GM23248 (cell line): Measurements from ENCODE around the gene MAGI3. TPM values are rescaled to one million over a fixed set of nuclear protein-coding genes. Genes with fewer than 3 reads are reported as not detected.

Experiments
- DNase-seq: peaks from one replicate; pipeline ENCODE4 v3.0.0-alpha.2; 2015
- H2AFZ ChIP-seq: fragments of 200-600 bp; sonication (generic); 2 replicates; pipeline ENCODE4 v1.6.1; 2016; ENCODE audit warnings: antibody characterized with exemption
- H3F3A ChIP-seq: fragments of 200-600 bp; sonication (generic); 2 replicates; pipeline ENCODE4 v1.6.1; 2016; ENCODE audit warnings: mild to moderate bottlenecking, antibody characterized with exemption, mixed run types; ENCODE audit not compliant: insufficient read depth
- H3K27ac ChIP-seq: fragments of 200-600 bp; sonication (generic); 2 replicates; pipeline ENCODE4 v1.5.1; 2016; ENCODE audit warnings: mild to moderate bottlenecking
- H3K27me3 ChIP-seq: fragments of 200-600 bp; sonication (generic); replicated peaks from 2 replicates; pipeline ENCODE4 v1.6.1; 2016; ENCODE audit warnings: mild to moderate bottlenecking; ENCODE audit not compliant: insufficient read depth
- H3K36me3 ChIP-seq: fragments of 200-600 bp; sonication (generic); 2 replicates; pipeline ENCODE4 v1.6.1; 2016; ENCODE audit warnings: low read depth, mild to moderate bottlenecking
- H3K4me1 ChIP-seq: fragments of 200-600 bp; sonication (generic); 2 replicates; pipeline ENCODE4 v1.6.1; 2016; ENCODE audit warnings: mild to moderate bottlenecking; ENCODE audit not compliant: insufficient read depth
- H3K4me2 ChIP-seq: fragments of 200-600 bp; sonication (generic); one replicate; pipeline ENCODE4 v1.6.1; 2016; ENCODE audit warnings: mild to moderate bottlenecking; ENCODE audit not compliant: unreplicated experiment
- H3K4me3 ChIP-seq: fragments of 200-600 bp; sonication (generic); 2 replicates; pipeline ENCODE4 v1.5.1; 2016; ENCODE audit warnings: mild to moderate bottlenecking
- H3K79me2 ChIP-seq: fragments of 200-600 bp; sonication (generic); 2 replicates; pipeline ENCODE4 v1.6.1; 2016; ENCODE audit warnings: mild to moderate bottlenecking; ENCODE audit not compliant: insufficient read depth
- H3K9ac ChIP-seq: fragments of 200-600 bp; sonication (generic); 2 replicates; pipeline ENCODE4 v1.6.1; 2016; ENCODE audit warnings: mild to moderate bottlenecking
- H3K9me2 ChIP-seq: fragments of 200-600 bp; sonication (generic); 2 replicates; pipeline ENCODE4 v1.6.1; 2016; ENCODE audit warnings: mixed run types, mild to moderate bottlenecking, moderate library complexity; ENCODE audit not compliant: insufficient read depth
- H3K9me3 ChIP-seq: fragments of 200-600 bp; sonication (generic); one replicate; pipeline ENCODE4 v1.6.1; 2017; ENCODE audit warnings: low read depth
- H4K20me1 ChIP-seq: fragments of 200-600 bp; sonication (generic); 2 replicates; pipeline ENCODE4 v1.6.0; 2016; ENCODE audit not compliant: insufficient read depth
- EZH2 ChIP-seq: fragments of 200-600 bp; sonication (generic); IDR thresholded peaks from 2 replicates; pipeline ENCODE4 v1.6.1; 2018; ENCODE audit warnings: antibody characterized with exemption, mild to moderate bottlenecking; ENCODE audit not compliant: insufficient read depth, poor library complexity, severe bottlenecking
- EZH2phosphoT487 ChIP-seq: fragments of 200-600 bp; sonication (generic); IDR thresholded peaks from 2 replicates; pipeline ENCODE4 v1.6.1; 2018; ENCODE audit warnings: antibody characterized with exemption, moderate library complexity, mild to moderate bottlenecking, low read depth; ENCODE audit not compliant: insufficient read depth
- WGBS, 2 experiments: methylation state at CpG; one replicate each; pipeline ENCODE4 v1.1.6; 2015 to 2017; ENCODE audit warnings: low lambda C conversion rate in 2 of 2, low coverage in 1 of 2; ENCODE audit errors: missing lambda C conversion rate in 2 of 2; 5-methylcytosine and 5-hydroxymethylcytosine counted together
- in situ Hi-C: fragments of 300-500 bp; cut with MboI; formaldehyde crosslinking; loops from 2 replicates; pipeline ENCODE4 v1.15.0; 2020
- polyA plus RNA-seq: library from polyadenylated mRNA; unstranded; fragments of >200 nt; fragmentation: Nextera tagmentation; extraction: Ambion mirVana; gene quantifications from 2 replicates; pipeline ENCODE4 v1.2.1, GENCODE V29; 2016
- small RNA-seq: library from RNA; depleted of rRNA; stranded (forward); fragments of <200 nt; gene quantifications from one replicate; pipeline ENCODE3, GENCODE V24; 2014; ENCODE audit warnings: low read depth, low replicate concordance
- total RNA-seq: library from RNA; depleted of rRNA; stranded (reverse); fragments of >200 nt; shearing (Covaris generic); gene quantifications from 2 replicates; pipeline ENCODE4 v1.2.3, GENCODE V29; 2014

MAGI3 gene
- total and polyA plus RNA-seq, 2 experiments from 2014 or later = 1.9 to 7.2 TPM

DNA sequence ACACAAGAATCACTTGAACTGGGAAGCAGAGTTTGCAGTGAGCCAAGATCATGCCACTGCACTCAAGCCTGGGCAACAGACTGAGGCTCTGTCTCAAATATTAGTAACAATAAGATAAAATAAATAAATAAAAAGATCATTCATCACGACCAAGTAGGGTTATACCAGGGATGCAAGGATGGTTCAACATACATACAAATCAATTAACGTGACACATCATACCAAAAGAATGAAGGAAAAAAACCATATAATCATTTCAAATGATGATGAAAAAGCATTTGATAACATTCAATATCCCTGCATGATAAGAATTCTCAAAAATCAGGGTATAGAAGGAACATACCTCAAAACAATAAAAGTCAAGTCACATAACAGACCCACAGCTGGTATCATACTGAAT is 330.7 kb downstream of the MAGI3 start:
- Histone ChIP-seq H3F3A (no peaks in the 10 kb centered on the region), H4K20me1 (no peaks in the 10 kb centered on the region), H3K4me2 (no peak overlapping the region), H3K36me3 (peaks cover 46% of the 10 kb centered on the region), H3K27ac (no peak overlapping the region), H3K4me3 (no peak overlapping the region), H3K79me2 (no peaks in the 10 kb centered on the region), H3K27me3 (no peaks in the 10 kb centered on the region), H3K9me3 (no peaks in the 10 kb centered on the region), H2AFZ (no peak overlapping the region), H3K9ac (no peak overlapping the region), H3K9me2 (no peaks in the 10 kb centered on the region), H3K4me1 (no peaks in the 10 kb centered on the region)
- DNase-seq = no peak
- 97 to 100% methylated on average over 2 of the region's 2 CpGs for WGBS, 2 experiments
- in situ Hi-C loops = no loop called here
- no peak for TF ChIP-seq EZH2
- TF ChIP-seq EZH2phosphoT487 = no peak

- Histone ChIP-seq H3K79me2 (no peaks in the 10 kb centered on the region; the same call in 1 of the 2 replicates), H3K27ac (no peak overlapping the region), H3F3A (no peaks in the 10 kb centered on the region), H3K9ac (no peak overlapping the region), H2AFZ (no peak overlapping the region), H4K20me1 (no peaks in the 10 kb centered on the region), H3K4me1 (no peaks in the 10 kb centered on the region), H3K9me2 (no peaks in the 10 kb centered on the region), H3K36me3 (peaks cover 23% of the 10 kb centered on the region; the same call in 1 of the 2 replicates), H3K27me3 (no peaks in the 10 kb centered on the region), H3K4me2 (no peak overlapping the region), H3K9me3 (no peaks in the 10 kb centered on the region), H3K4me3 (no peak overlapping the region)
- no peak for DNase-seq
- TF ChIP-seq EZH2 (no peak), EZH2phosphoT487 (no peak)
- WGBS, 2 experiments = 92 to 96% methylated on average over 4 to 5 of the region's 5 CpGs
- in situ Hi-C loops = no loop called here
Observed at GRCh38 chr1:113732802-113733201, 342.5 kb downstream of the MAGI3 start.

DNA sequence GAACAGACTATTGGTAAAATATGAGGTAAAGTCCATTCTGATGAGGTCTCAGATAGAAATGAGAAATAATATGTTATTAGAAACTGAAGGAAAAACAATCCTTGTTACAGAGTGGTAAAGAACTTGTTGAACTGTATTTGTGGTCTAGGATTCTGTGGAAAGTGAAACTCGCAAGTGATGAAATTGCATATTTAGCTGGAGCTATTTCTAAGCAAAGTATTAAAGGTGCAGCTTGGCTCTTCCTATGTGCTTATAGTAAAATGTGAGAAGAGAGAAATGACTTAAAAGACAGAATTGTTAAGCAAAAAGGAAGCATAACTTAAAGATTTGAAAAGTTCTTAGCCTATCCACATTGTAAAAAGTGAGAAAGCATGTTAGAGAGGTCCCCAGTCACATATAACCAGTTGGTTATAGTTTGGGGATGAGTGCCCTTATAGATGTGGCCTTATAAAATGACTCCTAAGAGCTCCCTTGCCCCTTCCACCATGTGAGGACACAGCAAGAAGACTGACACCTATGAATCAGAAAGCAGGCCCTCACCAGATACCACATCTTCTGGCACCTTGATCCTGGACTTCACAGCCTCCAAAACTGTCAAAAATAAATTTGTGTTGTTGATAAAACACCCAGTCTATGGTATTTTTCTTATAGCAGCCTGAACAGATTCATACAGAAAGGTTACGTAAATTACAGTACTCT is 344.2 kb downstream of the MAGI3 start:
- Histone ChIP-seq H4K20me1 (no peaks in the 10 kb centered on the region), H3K9me2 (no peaks in the 10 kb centered on the region), H3K4me2 (no peak overlapping the region), H2AFZ (no peak overlapping the region), H3K36me3 (peaks cover 24% of the 10 kb centered on the region; the same call in 1 of the 2 replicates), H3K27ac (no peak overlapping the region), H3K27me3 (no peaks in the 10 kb centered on the region), H3K79me2 (no peaks in the 10 kb centered on the region; the same call in 1 of the 2 replicates), H3K4me1 (no peaks in the 10 kb centered on the region), H3K4me3 (no peak overlapping the region), H3F3A (no peaks in the 10 kb centered on the region), H3K9me3 (no peaks in the 10 kb centered on the region), H3K9ac (no peak overlapping the region)
- DNase-seq = no peak
- in situ Hi-C loops = no loop called here
- TF ChIP-seq EZH2phosphoT487 (no peak), EZH2 (no peak)
- WGBS, 2 experiments = 97 to 98% methylated on average over 2 of the region's 2 CpGs

Small RNA genes lying within 50 kb of the gene (small RNA-seq; reads per million reads assigned to genes)
- not detected for gene MTND5P20
